ENCODE data around the gene PIGA.

- TF ChIP-seq, protein P1, sequence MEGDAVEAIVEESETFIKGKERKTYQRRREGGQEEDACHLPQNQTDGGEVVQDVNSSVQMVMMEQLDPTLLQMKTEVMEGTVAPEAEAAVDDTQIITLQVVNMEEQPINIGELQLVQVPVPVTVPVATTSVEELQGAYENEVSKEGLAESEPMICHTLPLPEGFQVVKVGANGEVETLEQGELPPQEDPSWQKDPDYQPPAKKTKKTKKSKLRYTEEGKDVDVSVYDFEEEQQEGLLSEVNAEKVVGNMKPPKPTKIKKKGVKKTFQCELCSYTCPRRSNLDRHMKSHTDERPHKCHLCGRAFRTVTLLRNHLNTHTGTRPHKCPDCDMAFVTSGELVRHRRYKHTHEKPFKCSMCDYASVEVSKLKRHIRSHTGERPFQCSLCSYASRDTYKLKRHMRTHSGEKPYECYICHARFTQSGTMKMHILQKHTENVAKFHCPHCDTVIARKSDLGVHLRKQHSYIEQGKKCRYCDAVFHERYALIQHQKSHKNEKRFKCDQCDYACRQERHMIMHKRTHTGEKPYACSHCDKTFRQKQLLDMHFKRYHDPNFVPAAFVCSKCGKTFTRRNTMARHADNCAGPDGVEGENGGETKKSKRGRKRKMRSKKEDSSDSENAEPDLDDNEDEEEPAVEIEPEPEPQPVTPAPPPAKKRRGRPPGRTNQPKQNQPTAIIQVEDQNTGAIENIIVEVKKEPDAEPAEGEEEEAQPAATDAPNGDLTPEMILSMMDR (tag by site-specific recombination; IDR thresholded peaks at IDR 0.05), result no peak
- no peak for TF ChIP-seq MYNN (tag by site-specific recombination; IDR thresholded peaks at IDR 0.05; ENCODE audit: borderline replicate concordance)
- no peak for TF ChIP-seq TCF7L2 (IDR thresholded peaks at IDR 0.05; ENCODE audit: borderline replicate concordance, low read depth, low read length)
- no peak for TF ChIP-seq YY2 (tag by site-specific recombination; IDR thresholded peaks at IDR 0.05)
- TF ChIP-seq, protein P2, sequence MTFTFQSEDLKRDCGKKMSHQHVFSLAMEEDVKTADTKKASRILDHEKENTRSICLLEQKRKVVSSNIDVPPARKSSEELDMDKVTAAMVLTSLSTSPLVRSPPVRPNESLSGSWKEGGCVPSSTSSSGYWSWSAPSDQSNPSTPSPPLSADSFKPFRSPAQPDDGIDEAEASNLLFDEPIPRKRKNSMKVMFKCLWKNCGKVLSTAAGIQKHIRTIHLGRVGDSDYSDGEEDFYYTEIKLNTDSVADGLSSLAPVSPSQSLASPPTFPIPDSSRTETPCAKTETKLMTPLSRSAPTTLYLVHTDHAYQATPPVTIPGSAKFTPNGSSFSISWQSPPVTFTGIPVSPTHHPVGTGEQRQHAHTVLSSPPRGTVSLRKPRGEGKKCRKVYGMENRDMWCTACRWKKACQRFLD (tag by site-specific recombination; IDR thresholded peaks at IDR 0.05), result no peak
- TF ChIP-seq, protein P3, sequence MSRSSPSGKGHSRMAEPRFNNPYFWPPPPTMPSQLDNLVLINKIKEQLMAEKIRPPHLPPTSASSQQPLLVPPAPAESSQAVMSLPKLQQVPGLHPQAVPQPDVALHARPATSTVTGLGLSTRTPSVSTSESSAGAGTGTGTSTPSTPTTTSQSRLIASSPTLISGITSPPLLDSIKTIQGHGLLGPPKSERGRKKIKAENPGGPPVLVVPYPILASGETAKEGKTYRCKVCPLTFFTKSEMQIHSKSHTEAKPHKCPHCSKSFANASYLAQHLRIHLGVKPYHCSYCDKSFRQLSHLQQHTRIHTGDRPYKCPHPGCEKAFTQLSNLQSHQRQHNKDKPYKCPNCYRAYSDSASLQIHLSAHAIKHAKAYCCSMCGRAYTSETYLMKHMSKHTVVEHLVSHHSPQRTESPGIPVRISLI (tag by site-specific recombination; IDR thresholded peaks at IDR 0.05), result no peak
- TF ChIP-seq, protein P4, sequence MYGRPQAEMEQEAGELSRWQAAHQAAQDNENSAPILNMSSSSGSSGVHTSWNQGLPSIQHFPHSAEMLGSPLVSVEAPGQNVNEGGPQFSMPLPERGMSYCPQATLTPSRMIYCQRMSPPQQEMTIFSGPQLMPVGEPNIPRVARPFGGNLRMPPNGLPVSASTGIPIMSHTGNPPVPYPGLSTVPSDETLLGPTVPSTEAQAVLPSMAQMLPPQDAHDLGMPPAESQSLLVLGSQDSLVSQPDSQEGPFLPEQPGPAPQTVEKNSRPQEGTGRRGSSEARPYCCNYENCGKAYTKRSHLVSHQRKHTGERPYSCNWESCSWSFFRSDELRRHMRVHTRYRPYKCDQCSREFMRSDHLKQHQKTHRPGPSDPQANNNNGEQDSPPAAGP (tag by site-specific recombination; IDR thresholded peaks at IDR 0.05), result no peak
These were observed 19.8 kb downstream of the PIGA start, which contains the start of gene ASB11 for GRCh38 chrX:15315509-15315908.
